ENCODE measurements around the gene SP2.

SP2 gene

GRCh38 chr17:47975189-47975822 is 79.3 kb downstream of the SP2 start:
- H3K9me2 ChIP-seq (replicated peaks; ENCODE audit: insufficient read depth, low read length) = no peaks in the 10 kb centered on the region
- H3K4me3 ChIP-seq (ENCODE audit: low read length) = no peak overlapping the region
- no peaks in the 10 kb centered on the region for H4K20me1 ChIP-seq (ENCODE audit: insufficient read depth, low read length)
- H3K27ac ChIP-seq (ENCODE audit: low read length) = no peak overlapping the region
- peaks cover 14% of the 10 kb centered on the region for H3K4me1 ChIP-seq (ENCODE audit: low read length)
- H3K79me2 ChIP-seq (ENCODE audit: low read length) = peaks cover 25% of the 10 kb centered on the region
- no peak for TF ChIP-seq CTCF (IDR thresholded peaks at IDR 0.05; ENCODE audit: low read length)
- TF ChIP-seq EZH2 (optimal IDR thresholded peaks at IDR 0.05; ENCODE audit: low read depth, low read length) = no peak
- no peak for TF ChIP-seq EZH2phosphoT487 (IDR thresholded peaks at IDR 0.05; ENCODE audit: low read length)
- no peaks in the 10 kb centered on the region for H3K27me3 ChIP-seq (replicated peaks; ENCODE audit: insufficient read depth, low read length)
- no peak overlapping the region for H2AFZ ChIP-seq (ENCODE audit: low read length)
- no peaks in the 10 kb centered on the region for H3K36me3 ChIP-seq (replicated peaks; ENCODE audit: insufficient read depth, low read length)
- no peak for DNase-seq
- no peak overlapping the region for H3K9ac ChIP-seq (ENCODE audit: low read length)
- H3F3A ChIP-seq (ENCODE audit: insufficient read depth, low read length) = peaks cover 3% of the 10 kb centered on the region; the same call in 1 of the 2 replicates
- H3K9me3 ChIP-seq (replicated peaks; ENCODE audit: insufficient read depth, low read length) = no peaks in the 10 kb centered on the region
- no peak overlapping the region for H3K4me2 ChIP-seq (ENCODE audit: low read depth, low read length)

- Histone ChIP-seq H3K4me1 (ENCODE audit: low read length) (peaks cover 13% of the 10 kb centered on the region), H3K36me3 (replicated peaks; ENCODE audit: insufficient read depth, low read length) (no peaks in the 10 kb centered on the region; the same call in 1 of the 2 replicates), H3K9me3 (replicated peaks; ENCODE audit: insufficient read depth, low read length) (no peaks in the 10 kb centered on the region), H3K4me3 (ENCODE audit: low read length) (no peak overlapping the region), H3K4me2 (ENCODE audit: low read depth, low read length) (no peak overlapping the region), H3K27me3 (replicated peaks; ENCODE audit: insufficient read depth, low read length) (no peaks in the 10 kb centered on the region), H3K9ac (ENCODE audit: low read length) (no peak overlapping the region), H3K9me2 (replicated peaks; ENCODE audit: insufficient read depth, low read length) (no peaks in the 10 kb centered on the region), H4K20me1 (ENCODE audit: insufficient read depth, low read length) (no peaks in the 10 kb centered on the region), H3K27ac (ENCODE audit: low read length) (no peak overlapping the region), H3K79me2 (ENCODE audit: low read length) (peaks cover 25% of the 10 kb centered on the region), H2AFZ (ENCODE audit: low read length) (no peak overlapping the region), H3F3A (ENCODE audit: insufficient read depth, low read length) (peaks cover 3% of the 10 kb centered on the region; the same call in 1 of the 2 replicates)
- no peak for DNase-seq
- TF ChIP-seq EZH2phosphoT487 (IDR thresholded peaks at IDR 0.05; ENCODE audit: low read length) = no peak
- no peak for TF ChIP-seq EZH2 (optimal IDR thresholded peaks at IDR 0.05; ENCODE audit: low read depth, low read length)
Observed at GRCh38 chr17:47975823-47976205, 79.8 kb downstream of the SP2 start.

GRCh38 chr17:47978324-47978723 is 82.3 kb downstream of the SP2 start:
- Histone ChIP-seq H2AFZ (ENCODE audit: low read length) (no peak overlapping the region), H3K4me2 (ENCODE audit: low read depth, low read length) (no peak overlapping the region), H3K9ac (ENCODE audit: low read length) (no peak overlapping the region), H3K4me3 (ENCODE audit: low read length) (no peak overlapping the region), H3K9me3 (replicated peaks; ENCODE audit: insufficient read depth, low read length) (no peaks in the 10 kb centered on the region), H3K4me1 (ENCODE audit: low read length) (no peaks in the 10 kb centered on the region), H3K36me3 (replicated peaks; ENCODE audit: insufficient read depth, low read length) (no peaks in the 10 kb centered on the region; the same call in 1 of the 2 replicates), H4K20me1 (ENCODE audit: insufficient read depth, low read length) (no peaks in the 10 kb centered on the region), H3K27ac (ENCODE audit: low read length) (no peak overlapping the region), H3K79me2 (ENCODE audit: low read length) (peaks cover 2% of the 10 kb centered on the region; the same call in 1 of the 2 replicates), H3K27me3 (replicated peaks; ENCODE audit: insufficient read depth, low read length) (no peaks in the 10 kb centered on the region), H3F3A (ENCODE audit: insufficient read depth, low read length) (no peaks in the 10 kb centered on the region), H3K9me2 (replicated peaks; ENCODE audit: insufficient read depth, low read length) (no peaks in the 10 kb centered on the region)
- peak; percentile 38 for DNase-seq
- TF ChIP-seq CTCF (IDR thresholded peaks at IDR 0.05; ENCODE audit: low read length) = peak; percentile 75
- no peak for TF ChIP-seq EZH2phosphoT487 (IDR thresholded peaks at IDR 0.05; ENCODE audit: low read length)
